ENCODE data around the gene CTNNA3. TPM values are rescaled to one million over a fixed set of nuclear protein-coding genes. Genes with fewer than 3 reads are reported as not detected.

Gene CTNNA3
- total and polyA plus RNA-seq, 4 donors, result under 0.01 to 39.8 (median 0.09) TPM

DNA sequence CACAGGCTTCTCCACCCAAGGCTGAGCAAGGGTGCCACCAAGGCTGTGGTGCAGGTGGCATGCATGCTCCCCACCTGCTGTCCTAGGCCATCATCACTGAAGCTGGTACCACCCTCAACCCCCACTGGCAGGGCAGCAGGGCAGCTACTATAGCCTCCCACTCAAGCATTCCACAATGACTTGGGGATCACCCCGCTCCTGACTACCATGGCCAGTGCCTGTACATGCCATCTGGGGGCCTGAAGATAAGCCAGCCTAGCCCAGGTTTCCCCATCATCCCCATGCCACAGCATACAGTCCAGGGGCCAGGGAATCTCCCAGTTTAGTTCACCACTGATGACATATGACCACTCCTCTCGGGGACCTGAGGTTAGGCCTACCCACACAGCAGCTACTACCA is 1281.1 kb downstream of the CTNNA3 start:
- ATAC-seq (ENCODE audit: insufficient read depth, low FRiP score) (no peak), DNase-seq (no peak)
- TF ChIP-seq, protein P1, sequence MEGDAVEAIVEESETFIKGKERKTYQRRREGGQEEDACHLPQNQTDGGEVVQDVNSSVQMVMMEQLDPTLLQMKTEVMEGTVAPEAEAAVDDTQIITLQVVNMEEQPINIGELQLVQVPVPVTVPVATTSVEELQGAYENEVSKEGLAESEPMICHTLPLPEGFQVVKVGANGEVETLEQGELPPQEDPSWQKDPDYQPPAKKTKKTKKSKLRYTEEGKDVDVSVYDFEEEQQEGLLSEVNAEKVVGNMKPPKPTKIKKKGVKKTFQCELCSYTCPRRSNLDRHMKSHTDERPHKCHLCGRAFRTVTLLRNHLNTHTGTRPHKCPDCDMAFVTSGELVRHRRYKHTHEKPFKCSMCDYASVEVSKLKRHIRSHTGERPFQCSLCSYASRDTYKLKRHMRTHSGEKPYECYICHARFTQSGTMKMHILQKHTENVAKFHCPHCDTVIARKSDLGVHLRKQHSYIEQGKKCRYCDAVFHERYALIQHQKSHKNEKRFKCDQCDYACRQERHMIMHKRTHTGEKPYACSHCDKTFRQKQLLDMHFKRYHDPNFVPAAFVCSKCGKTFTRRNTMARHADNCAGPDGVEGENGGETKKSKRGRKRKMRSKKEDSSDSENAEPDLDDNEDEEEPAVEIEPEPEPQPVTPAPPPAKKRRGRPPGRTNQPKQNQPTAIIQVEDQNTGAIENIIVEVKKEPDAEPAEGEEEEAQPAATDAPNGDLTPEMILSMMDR (IDR thresholded peaks at IDR 0.05; ENCODE audit: control extremely low read depth, extremely low read depth), result no peak
- Histone ChIP-seq H3K27ac (ENCODE audit: low read depth in 1 of 2, low read length in 1 of 2) (no peak overlapping the region), H3K9ac (ENCODE audit: insufficient read depth in 1 of 2, low read length in 2 of 2) (no peak overlapping the region), H3K27me3 (ENCODE audit: control insufficient read depth in 3 of 3, insufficient read depth in 3 of 3, low read length in 2 of 3) (no peaks in the 10 kb centered on the region), H3K9me3 (ENCODE audit: control insufficient read depth in 4 of 4, insufficient read depth in 3 of 4, low read length in 3 of 4) (peaks cover 0 to 6% (median 0%) of the 10 kb centered on the region in 4 donors), H3K36me3 (ENCODE audit: control insufficient read depth in 4 of 4, insufficient read depth in 4 of 4, low read length in 4 of 4) (no peaks in the 10 kb centered on the region), H3K4me1 (ENCODE audit: control insufficient read depth in 5 of 5, insufficient read depth in 5 of 5, low read length in 5 of 5) (no peaks in the 10 kb centered on the region), H3K4me3 (no peak overlapping the region)
- WGBS, 2 donors, result 80 to 82% methylated on average over 2 of the region's 2 CpGs

DNA sequence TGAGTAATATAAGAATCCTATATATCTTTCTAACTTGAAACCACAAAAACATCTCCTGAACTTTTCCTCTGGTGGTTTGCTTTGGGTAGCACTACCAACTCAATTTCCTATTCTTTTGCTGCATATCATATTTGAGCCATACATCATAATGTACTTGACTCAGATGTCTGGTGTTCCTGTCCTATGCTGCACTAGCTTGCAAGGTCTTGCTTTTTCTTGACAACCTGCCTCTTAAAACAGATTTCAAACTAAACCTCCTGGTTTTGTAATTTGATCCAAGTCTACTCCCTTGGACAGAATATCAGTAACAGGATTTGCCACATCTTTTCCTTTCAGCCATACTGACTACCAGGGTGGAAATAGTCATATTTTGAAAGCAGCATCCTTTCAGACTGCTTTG is 1290.4 kb downstream of the CTNNA3 start:
- Histone ChIP-seq H3K4me1 (ENCODE audit: control insufficient read depth in 5 of 5, insufficient read depth in 5 of 5, low read length in 5 of 5) (no peaks in the 10 kb centered on the region), H3K4me3 (no peak overlapping the region), H3K9me3 (ENCODE audit: control insufficient read depth in 4 of 4, insufficient read depth in 3 of 4, low read length in 3 of 4) (no peaks in the 10 kb centered on the region), H3K27me3 (ENCODE audit: control insufficient read depth in 3 of 3, insufficient read depth in 3 of 3, low read length in 2 of 3) (no peaks in the 10 kb centered on the region), H3K9ac (ENCODE audit: insufficient read depth in 1 of 2, low read length in 2 of 2) (no peak overlapping the region), H3K36me3 (ENCODE audit: control insufficient read depth in 4 of 4, insufficient read depth in 4 of 4, low read length in 4 of 4) (no peaks in the 10 kb centered on the region), H3K27ac (ENCODE audit: low read depth in 1 of 2, low read length in 1 of 2) (no peak overlapping the region)
- ATAC-seq (ENCODE audit: insufficient read depth, low FRiP score), result no peak
- TF ChIP-seq, protein P1 (IDR thresholded peaks at IDR 0.05; ENCODE audit: control extremely low read depth, extremely low read depth), result no peak
- no peak for DNase-seq

DNA sequence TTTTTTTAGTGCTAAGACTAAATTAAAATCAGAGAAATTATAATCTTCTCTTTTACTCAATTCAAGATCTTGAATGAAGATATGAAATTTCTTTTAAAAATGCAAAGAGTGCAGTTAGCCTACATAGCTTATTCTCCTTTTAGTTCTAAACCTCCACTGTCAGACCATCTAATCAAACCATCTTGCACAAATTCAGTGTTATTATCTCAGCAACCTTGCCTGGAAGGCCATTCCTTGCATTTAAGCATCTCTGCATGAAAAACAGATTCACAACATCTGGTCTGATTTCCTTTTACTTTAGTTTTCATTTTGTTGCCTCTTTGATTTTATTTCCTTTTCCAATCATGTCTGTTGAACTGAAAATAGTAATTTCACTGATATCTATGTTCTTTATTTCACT is 1297.3 kb downstream of the CTNNA3 start:
- Histone ChIP-seq H3K4me3 (no peak overlapping the region), H3K9me3 (ENCODE audit: control insufficient read depth in 4 of 4, insufficient read depth in 3 of 4, low read length in 3 of 4) (no peaks in the 10 kb centered on the region), H3K27ac (ENCODE audit: low read depth in 1 of 2, low read length in 1 of 2) (no peak overlapping the region), H3K27me3 (ENCODE audit: control insufficient read depth in 3 of 3, insufficient read depth in 3 of 3, low read length in 2 of 3) (no peaks in the 10 kb centered on the region), H3K36me3 (ENCODE audit: control insufficient read depth in 4 of 4, insufficient read depth in 4 of 4, low read length in 4 of 4) (no peaks in the 10 kb centered on the region), H3K9ac (ENCODE audit: insufficient read depth in 1 of 2, low read length in 2 of 2) (no peak overlapping the region), H3K4me1 (ENCODE audit: control insufficient read depth in 5 of 5, insufficient read depth in 5 of 5, low read length in 5 of 5) (peaks cover 0 to 3% (median 0%) of the 10 kb centered on the region in 5 donors)
- DNase-seq (no peak), ATAC-seq (ENCODE audit: insufficient read depth, low FRiP score) (no peak)
- TF ChIP-seq, protein P1 (IDR thresholded peaks at IDR 0.05; ENCODE audit: control extremely low read depth, extremely low read depth), result no peak

DNA sequence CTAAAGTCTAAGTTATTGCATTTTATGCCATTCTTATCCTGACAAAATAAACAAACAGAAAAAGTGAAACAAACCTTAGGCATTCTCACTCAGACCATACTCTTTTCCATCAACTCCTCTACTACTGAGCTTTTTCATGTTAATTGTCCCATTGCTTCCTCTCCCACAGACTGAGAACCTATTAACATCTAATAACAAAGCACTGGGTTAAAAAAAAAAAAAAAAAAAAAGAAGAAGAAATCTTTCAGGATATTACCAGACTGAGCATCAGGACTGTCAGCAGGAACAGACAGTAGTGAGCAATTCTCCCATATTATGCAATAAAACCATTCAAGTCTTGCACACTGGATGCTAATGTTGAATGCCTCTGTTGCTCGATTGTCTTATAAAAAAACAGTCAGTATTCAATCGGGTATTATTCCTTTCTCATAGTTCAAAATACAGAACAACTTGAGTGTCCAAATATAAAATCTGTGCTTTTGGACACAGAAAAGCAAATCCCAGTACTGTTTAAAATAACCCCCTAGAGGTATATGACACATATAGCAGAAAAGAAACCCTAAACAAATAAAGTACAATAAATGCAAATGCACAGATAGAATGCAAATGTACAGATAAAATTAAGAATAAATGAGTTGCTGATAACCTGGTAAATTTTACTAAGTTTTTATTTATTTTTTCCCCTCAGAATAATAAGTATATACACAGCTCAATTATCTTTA is 1301.5 kb downstream of the CTNNA3 start:
- H3K27ac ChIP-seq (ENCODE audit: low read depth in 1 of 2, low read length in 1 of 2), result no peak overlapping the region
- TF ChIP-seq, protein P1 (IDR thresholded peaks at IDR 0.05; ENCODE audit: control extremely low read depth, extremely low read depth), result no peak
- H3K4me1 ChIP-seq (ENCODE audit: control insufficient read depth in 5 of 5, insufficient read depth in 5 of 5, low read length in 5 of 5), result peaks cover 0 to 3% (median 0%) of the 10 kb centered on the region in 5 donors
- DNase-seq (no peak), ATAC-seq (ENCODE audit: insufficient read depth, low FRiP score) (no peak)
- H3K9me3 ChIP-seq (ENCODE audit: control insufficient read depth in 4 of 4, insufficient read depth in 3 of 4, low read length in 3 of 4), result no peaks in the 10 kb centered on the region
- no peaks in the 10 kb centered on the region for H3K36me3 ChIP-seq (ENCODE audit: control insufficient read depth in 4 of 4, insufficient read depth in 4 of 4, low read length in 4 of 4)
- no peaks in the 10 kb centered on the region for H3K27me3 ChIP-seq (ENCODE audit: control insufficient read depth in 3 of 3, insufficient read depth in 3 of 3, low read length in 2 of 3)
- no peak overlapping the region for H3K9ac ChIP-seq (ENCODE audit: insufficient read depth in 1 of 2, low read length in 2 of 2)
- H3K4me3 ChIP-seq, result no peak overlapping the region
- 83 to 84% methylated on average over 2 of the region's 2 CpGs for WGBS, 2 donors
